ENCODE measurements around the gene REST. TPM values are rescaled to one million over a fixed set of nuclear protein-coding genes. Genes with fewer than 3 reads are reported as not detected.
"Not testable (repeated sequence)": the region's sequence is repeated elsewhere in the genome, so short reads cannot be mapped to it uniquely, and the experiment has no call there.

The REST gene
- total and polyA plus RNA-seq, 7 experiments from 2014 or later, result 55.7 to 203 (median 75.1) TPM

DNA sequence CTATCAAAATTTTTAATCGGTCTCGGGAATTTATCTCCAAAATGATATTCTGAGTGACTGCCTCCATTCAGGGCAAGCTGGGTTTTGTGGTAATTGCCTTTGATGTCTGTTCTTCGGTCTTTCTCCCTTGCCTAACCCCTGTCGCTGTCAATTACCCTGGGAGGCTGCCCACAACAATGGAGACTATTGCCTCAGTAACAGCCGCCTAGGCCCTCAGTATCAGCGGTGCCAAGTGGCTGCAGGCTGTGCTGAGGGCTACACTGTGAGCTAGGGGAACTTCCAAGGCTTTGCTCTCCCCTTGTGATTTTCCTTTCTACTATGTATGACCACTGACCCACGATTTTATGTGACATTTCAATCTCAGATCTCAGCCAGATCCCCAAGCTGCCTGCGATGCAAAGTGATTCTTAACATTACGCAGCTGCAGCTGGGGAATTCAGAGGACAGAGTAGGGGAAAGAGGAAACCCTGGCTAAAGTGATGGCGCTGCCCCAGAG is 36.3 kb upstream of the REST start:
- DNase-seq, result peak in 3 of 9 donors; percentile 2 to 9 (median 3)
- CTCF ChIA-PET, result no interaction called here
- POLR2A ChIA-PET, result no interaction called here

DNA sequence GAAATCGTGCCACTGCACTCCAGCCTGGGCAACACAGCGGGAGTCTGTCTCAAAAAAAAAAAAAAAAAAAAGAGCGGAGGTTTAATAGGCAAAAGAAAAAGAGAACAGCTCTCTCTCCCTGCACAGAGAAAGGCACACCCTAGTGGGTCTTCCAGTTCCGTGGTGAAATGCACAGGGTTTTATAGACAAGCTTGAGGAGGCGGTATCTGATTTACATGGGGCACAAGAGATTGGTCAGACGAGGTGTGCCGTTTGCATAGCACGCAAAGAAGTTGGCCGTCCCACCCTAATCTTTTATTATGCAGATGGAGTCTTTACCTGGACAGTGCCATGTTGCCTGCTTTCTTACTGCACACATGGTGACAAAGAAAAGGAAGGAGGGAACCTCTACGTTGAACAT is 33.5 kb upstream of the REST start:
- no peak overlapping the region for H3K27ac Mint-ChIP-seq
- POLR2A ChIA-PET, result no interaction called here
- peaks cover 0 to 5% (median 0%) of the 10 kb centered on the region in 5 donors for H3K27me3 Mint-ChIP-seq
- H3K4me1 Mint-ChIP-seq, result peaks cover 0 to 10% (median 7%) of the 10 kb centered on the region in 7 donors
- H3K4me3 Mint-ChIP-seq, result no peak overlapping the region
- Histone ChIP-seq H3K36me3 (ENCODE audit: control insufficient read depth in 2 of 3, insufficient read depth in 3 of 3, low read length in 3 of 3) (no peaks in the 10 kb centered on the region), H3K27me3 (ENCODE audit: control insufficient read depth in 2 of 2, insufficient read depth in 2 of 2, low read length in 2 of 2) (no peaks in the 10 kb centered on the region), H3K27ac (ENCODE audit: low read depth, low read length) (no peak overlapping the region), H3K9me3 (ENCODE audit: control insufficient read depth in 2 of 3, low read length in 3 of 3) (no peaks in the 10 kb centered on the region), H3K4me3 (ENCODE audit: low read length) (no peak overlapping the region), H3K4me1 (ENCODE audit: control insufficient read depth in 2 of 2, insufficient read depth in 2 of 2, low read length in 2 of 2) (peaks cover 0 to 6% of the 10 kb centered on the region in 2 donors)
- intact Hi-C loops (cut with micrococcal nuclease), result no loop called here
- no peaks in the 10 kb centered on the region for H3K36me3 Mint-ChIP-seq
- DNase-seq (no peak), ATAC-seq (no peak)
- CTCF ChIA-PET, result no interaction called here
- no peaks in the 10 kb centered on the region for H3K9me3 Mint-ChIP-seq

More for the DNA sequence above, 36.3 kb upstream of the REST start:
- peak; percentile 67 for ATAC-seq
- H3K36me3 Mint-ChIP-seq, result no peaks in the 10 kb centered on the region
- H3K27me3 Mint-ChIP-seq, result peaks cover 0 to 5% (median 0%) of the 10 kb centered on the region in 5 donors
- peaks cover 0 to 10% (median 7%) of the 10 kb centered on the region in 7 donors for H3K4me1 Mint-ChIP-seq
- peak overlapping the region in 7 of 10 donors; percentile 8 to 57 (median 34) for H3K4me3 Mint-ChIP-seq
- no peak overlapping the region for H3K27ac ChIP-seq (ENCODE audit: low read depth, low read length)
- H3K27me3 ChIP-seq (ENCODE audit: control insufficient read depth in 2 of 2, insufficient read depth in 2 of 2, low read length in 2 of 2), result no peaks in the 10 kb centered on the region
- H3K27ac Mint-ChIP-seq, result peak overlapping the region in 2 of 9 donors; percentile 1 to 84
- H3K4me1 ChIP-seq (ENCODE audit: control insufficient read depth in 2 of 2, insufficient read depth in 2 of 2, low read length in 2 of 2), result peaks cover 0 to 6% of the 10 kb centered on the region in 2 donors
- no peaks in the 10 kb centered on the region for H3K9me3 ChIP-seq (ENCODE audit: control insufficient read depth in 2 of 3, low read length in 3 of 3)
- no peaks in the 10 kb centered on the region for H3K36me3 ChIP-seq (ENCODE audit: control insufficient read depth in 2 of 3, insufficient read depth in 3 of 3, low read length in 3 of 3)
- no peaks in the 10 kb centered on the region for H3K9me3 Mint-ChIP-seq
- no peak overlapping the region for H3K4me3 ChIP-seq (ENCODE audit: low read length)
- intact Hi-C loops (cut with micrococcal nuclease), result no loop called here

DNA sequence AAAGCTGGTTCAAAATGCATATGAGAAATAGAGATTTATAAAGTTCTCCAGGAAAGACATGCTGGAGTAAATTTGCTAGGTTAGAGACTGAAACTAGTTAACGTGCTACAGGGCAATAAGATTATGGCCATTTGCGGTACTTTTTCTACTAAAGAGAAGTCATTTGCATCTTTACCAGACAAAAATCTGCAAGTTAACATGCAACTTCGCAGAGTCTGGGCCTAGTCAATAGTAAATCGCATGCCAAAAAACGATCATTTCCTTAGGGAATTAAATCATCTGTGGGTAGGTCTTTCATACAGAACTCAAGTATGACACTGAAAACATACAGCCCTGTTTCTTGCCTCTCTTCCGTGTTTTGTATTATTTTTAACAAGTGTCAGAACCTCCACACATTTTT is 32.8 kb upstream of the REST start:
- no peak for ATAC-seq
- Histone ChIP-seq H3K4me3 (ENCODE audit: low read length) (no peak overlapping the region), H3K9me3 (ENCODE audit: control insufficient read depth in 2 of 3, low read length in 3 of 3) (no peaks in the 10 kb centered on the region), H3K4me1 (ENCODE audit: control insufficient read depth in 2 of 2, insufficient read depth in 2 of 2, low read length in 2 of 2) (peaks cover 0 to 6% of the 10 kb centered on the region in 2 donors), H3K36me3 (ENCODE audit: control insufficient read depth in 2 of 3, insufficient read depth in 3 of 3, low read length in 3 of 3) (no peaks in the 10 kb centered on the region), H3K27ac (ENCODE audit: low read depth, low read length) (no peak overlapping the region), H3K27me3 (ENCODE audit: control insufficient read depth in 2 of 2, insufficient read depth in 2 of 2, low read length in 2 of 2) (no peaks in the 10 kb centered on the region)
- ChIA-PET CTCF (no interaction called here), POLR2A (no interaction called here)
- peaks cover 0 to 10% (median 7%) of the 10 kb centered on the region in 7 donors for H3K4me1 Mint-ChIP-seq
- H3K36me3 Mint-ChIP-seq, result no peaks in the 10 kb centered on the region
- no peak for DNase-seq
- H3K27ac Mint-ChIP-seq, result no peak overlapping the region
- no peaks in the 10 kb centered on the region for H3K9me3 Mint-ChIP-seq
- peaks cover 0 to 5% (median 0%) of the 10 kb centered on the region in 5 donors for H3K27me3 Mint-ChIP-seq
- intact Hi-C loops (cut with micrococcal nuclease), result no loop called here
- H3K4me3 Mint-ChIP-seq, result no peak overlapping the region

DNA sequence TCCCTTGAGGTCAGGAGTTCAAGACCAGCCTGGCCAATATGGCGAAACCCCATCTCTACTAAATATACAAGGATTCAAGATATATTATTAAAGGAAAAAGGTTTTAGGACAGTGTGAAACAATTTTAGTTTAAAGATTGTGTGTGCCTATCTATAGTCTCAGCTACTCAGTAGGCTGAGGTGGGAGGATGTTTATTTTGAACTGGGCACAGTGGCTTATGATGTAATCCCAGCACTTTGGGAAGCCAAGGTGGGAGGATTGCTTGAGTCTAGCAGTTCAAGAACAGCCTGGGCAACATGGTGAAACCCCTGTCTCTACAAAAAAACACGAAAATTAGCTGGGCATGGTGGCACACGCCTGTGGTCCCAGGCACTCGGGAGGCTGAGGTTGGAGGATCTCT is 31.4 kb upstream of the REST start:
- no peaks in the 10 kb centered on the region for H3K27me3 ChIP-seq (ENCODE audit: control insufficient read depth in 2 of 2, insufficient read depth in 2 of 2, low read length in 2 of 2)
- H3K36me3 ChIP-seq (ENCODE audit: control insufficient read depth in 2 of 3, insufficient read depth in 3 of 3, low read length in 3 of 3), result no peaks in the 10 kb centered on the region
- H3K4me1 Mint-ChIP-seq, result peaks cover 0 to 7% (median 5%) of the 10 kb centered on the region in 7 donors
- CTCF ChIA-PET, result no interaction called here
- no peaks in the 10 kb centered on the region for H3K36me3 Mint-ChIP-seq
- no peaks in the 10 kb centered on the region for H3K9me3 ChIP-seq (ENCODE audit: control insufficient read depth in 2 of 3, low read length in 3 of 3)
- no peak overlapping the region for H3K27ac Mint-ChIP-seq
- H3K27me3 Mint-ChIP-seq, result peaks cover 0 to 5% (median 0%) of the 10 kb centered on the region in 5 donors
- POLR2A ChIA-PET, result no interaction called here
- intact Hi-C loops (cut with micrococcal nuclease), result no loop called here
- ATAC-seq (no peak), DNase-seq (no peak)
- peaks cover 0 to 2% of the 10 kb centered on the region in 2 donors for H3K4me1 ChIP-seq (ENCODE audit: control insufficient read depth in 2 of 2, insufficient read depth in 2 of 2, low read length in 2 of 2)
- no peak overlapping the region for H3K27ac ChIP-seq (ENCODE audit: low read depth, low read length)
- H3K4me3 ChIP-seq (ENCODE audit: low read length), result no peak overlapping the region
- no peak overlapping the region for H3K4me3 Mint-ChIP-seq
- no peaks in the 10 kb centered on the region for H3K9me3 Mint-ChIP-seq

DNA sequence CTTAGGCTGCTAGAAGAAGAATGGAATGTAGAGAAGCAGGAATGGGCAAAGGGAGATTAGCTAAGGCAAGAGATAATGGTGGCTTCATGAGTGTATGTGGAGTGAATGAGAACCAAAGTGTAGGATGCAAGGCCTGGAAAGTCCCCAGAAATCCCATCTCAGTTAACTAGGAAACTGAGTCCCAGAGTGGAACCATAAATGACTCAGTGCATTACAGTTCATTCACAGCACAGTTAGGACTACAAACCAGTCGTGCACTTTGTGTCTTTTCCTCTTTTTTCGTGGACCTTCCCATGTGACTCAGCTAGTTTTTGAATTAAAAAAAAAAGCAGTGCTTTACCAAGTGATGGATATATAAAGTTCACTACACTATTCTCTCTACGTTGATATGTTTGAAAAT is 27.7 kb upstream of the REST start:
- no peaks in the 10 kb centered on the region for H3K4me1 ChIP-seq (ENCODE audit: control insufficient read depth in 2 of 2, insufficient read depth in 2 of 2, low read length in 2 of 2)
- Mint-ChIP-seq H3K9me3 (no peaks in the 10 kb centered on the region), H3K27ac (no peak overlapping the region), H3K36me3 (peaks cover 0 to 3% (median 0%) of the 10 kb centered on the region in 5 donors), H3K4me1 (peaks cover 0 to 2% (median 0%) of the 10 kb centered on the region in 7 donors), H3K27me3 (peaks cover 0 to 11% (median 7%) of the 10 kb centered on the region in 5 donors), H3K4me3 (no peak overlapping the region)
- no peak for DNase-seq
- intact Hi-C loops (cut with micrococcal nuclease), result no loop called here
- H3K27me3 ChIP-seq (ENCODE audit: control insufficient read depth in 2 of 2, insufficient read depth in 2 of 2, low read length in 2 of 2), result no peaks in the 10 kb centered on the region
- ATAC-seq, result no peak
- H3K9me3 ChIP-seq (ENCODE audit: control insufficient read depth in 2 of 3, low read length in 3 of 3), result no peaks in the 10 kb centered on the region
- no peak overlapping the region for H3K4me3 ChIP-seq (ENCODE audit: low read length)
- no peak overlapping the region for H3K27ac ChIP-seq (ENCODE audit: low read depth, low read length)
- CTCF ChIA-PET, result no interaction called here
- POLR2A ChIA-PET, result no interaction called here
- no peaks in the 10 kb centered on the region for H3K36me3 ChIP-seq (ENCODE audit: control insufficient read depth in 2 of 3, insufficient read depth in 3 of 3, low read length in 3 of 3)

DNA sequence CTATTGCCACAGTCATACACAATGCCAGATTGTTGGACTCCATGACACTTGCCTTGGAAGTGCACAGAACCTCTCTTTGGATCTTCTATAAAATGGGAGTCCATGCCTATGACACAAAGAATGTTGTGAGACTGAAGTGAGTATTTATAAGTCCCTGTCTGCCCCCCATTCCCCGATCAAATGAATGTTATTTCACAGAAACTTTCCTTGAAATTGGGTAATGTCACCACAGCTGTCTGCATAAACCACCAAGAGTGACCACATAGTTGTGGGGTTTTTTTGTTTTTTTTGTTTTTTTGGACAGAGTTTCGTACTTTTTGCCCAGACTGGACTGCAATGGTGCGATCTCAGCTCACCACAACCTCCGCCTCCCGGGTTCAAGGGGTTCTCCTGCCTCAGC is 27.1 kb upstream of the REST start:
- no peaks in the 10 kb centered on the region for H3K9me3 ChIP-seq (ENCODE audit: control insufficient read depth in 2 of 3, low read length in 3 of 3)
- H3K4me3 ChIP-seq (ENCODE audit: low read length), result no peak overlapping the region
- Mint-ChIP-seq H3K9me3 (no peaks in the 10 kb centered on the region), H3K27me3 (peaks cover 0 to 13% (median 7%) of the 10 kb centered on the region in 5 donors), H3K4me3 (no peak overlapping the region), H3K4me1 (peaks cover 0 to 2% (median 0%) of the 10 kb centered on the region in 7 donors), H3K36me3 (peaks cover 0 to 3% (median 0%) of the 10 kb centered on the region in 5 donors), H3K27ac (no peak overlapping the region)
- no peak for ATAC-seq
- DNase-seq, result no peak
- ChIA-PET CTCF (no interaction called here), POLR2A (no interaction called here)
- no peak overlapping the region for H3K27ac ChIP-seq (ENCODE audit: low read depth, low read length)
- H3K4me1 ChIP-seq (ENCODE audit: control insufficient read depth in 2 of 2, insufficient read depth in 2 of 2, low read length in 2 of 2), result no peaks in the 10 kb centered on the region
- H3K36me3 ChIP-seq (ENCODE audit: control insufficient read depth in 2 of 3, insufficient read depth in 3 of 3, low read length in 3 of 3), result no peaks in the 10 kb centered on the region
- H3K27me3 ChIP-seq (ENCODE audit: control insufficient read depth in 2 of 2, insufficient read depth in 2 of 2, low read length in 2 of 2), result no peaks in the 10 kb centered on the region
- intact Hi-C loops (cut with micrococcal nuclease), result no loop called here

DNA sequence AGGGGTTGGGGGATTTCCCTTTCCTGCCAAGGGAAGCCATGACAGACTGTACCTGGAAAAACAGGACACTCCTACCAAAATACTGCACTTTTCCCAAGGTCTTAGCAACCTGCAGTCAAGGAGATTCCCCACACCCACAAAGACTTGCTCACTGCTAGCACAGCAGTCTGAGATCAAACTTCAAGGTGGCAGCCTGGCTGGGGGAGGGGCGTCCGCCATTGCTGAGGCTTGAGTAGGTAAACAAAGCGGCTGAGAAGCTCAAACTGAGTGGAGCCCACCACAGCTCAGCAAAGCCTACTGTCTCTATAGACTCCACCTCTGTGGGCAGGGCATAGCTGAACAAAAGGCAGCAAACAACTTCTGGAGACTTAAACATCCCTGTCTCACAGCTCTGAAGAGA is 23.2 kb upstream of the REST start:
- H3K27me3 ChIP-seq (ENCODE audit: control insufficient read depth in 2 of 2, insufficient read depth in 2 of 2, low read length in 2 of 2); H3K9me3 Mint-ChIP-seq; ATAC-seq; H3K4me3 ChIP-seq (ENCODE audit: low read length); H3K36me3 ChIP-seq (ENCODE audit: control insufficient read depth in 2 of 3, insufficient read depth in 3 of 3, low read length in 3 of 3); H3K27ac ChIP-seq (ENCODE audit: low read depth, low read length); H3K4me1 Mint-ChIP-seq; POLR2A ChIA-PET; H3K27ac Mint-ChIP-seq; H3K36me3 Mint-ChIP-seq; H3K4me3 Mint-ChIP-seq; H3K9me3 ChIP-seq (ENCODE audit: control insufficient read depth in 2 of 3, low read length in 3 of 3); H3K4me1 ChIP-seq (ENCODE audit: control insufficient read depth in 2 of 2, insufficient read depth in 2 of 2, low read length in 2 of 2); intact Hi-C loops (cut with micrococcal nuclease): not testable (repeated sequence)
- H3K27me3 Mint-ChIP-seq, result peaks cover 0 to 32% (median 9%) of the 10 kb centered on the region in 5 donors
- CTCF ChIA-PET, result interaction anchor here (0.7 kb wide), 1 partner anchor 97 kb away, joined by 3 read pairs; no protein-coding TSS in a partner anchor
- peak in 1 of 9 donors; percentile 34 for DNase-seq
